ENCODE measurements around the gene RAP2C. TPM values are rescaled to one million over a fixed set of nuclear protein-coding genes. Genes with fewer than 3 reads are reported as not detected.

RAP2C gene
- total RNA-seq, 1 experiment from 2014 or later: 52.7 TPM

- Histone ChIP-seq H3K4ac (ENCODE audit: low read depth, low read length) (no peak overlapping the region), H2BK15ac (ENCODE audit: low read depth, low read length) (no peak overlapping the region), H4K5ac (ENCODE audit: insufficient read length, low read depth, low read length) (no peak overlapping the region), H3K23ac (ENCODE audit: insufficient read length, low read depth, low read length) (no peak overlapping the region), H3K4me1 (ENCODE audit: insufficient read depth, low read length) (no peaks in the 10 kb centered on the region), H4K20me1 (ENCODE audit: control insufficient read depth, insufficient read depth, insufficient read length) (no peaks in the 10 kb centered on the region), H3K56ac (ENCODE audit: insufficient read length, low read depth, low read length) (no peak overlapping the region), H4K8ac (replicated peaks; ENCODE audit: insufficient read length, low read depth, low read length) (no peak overlapping the region), H3K9me3 (ENCODE audit: control insufficient read depth, low read depth, low read length) (no peaks in the 10 kb centered on the region), H3K4me2 (ENCODE audit: insufficient read depth, insufficient read length, low read length) (no peak overlapping the region), H3T11ph (ENCODE audit: low read length) (no peak overlapping the region), H4K91ac (ENCODE audit: insufficient read length, low read depth, low read length) (no peak overlapping the region), H3K14ac (ENCODE audit: insufficient read depth, low read length) (no peak overlapping the region), H2BK120ac (ENCODE audit: low read depth, low read length, poor library complexity, severe bottlenecking) (no peak overlapping the region), H3K79me2 (ENCODE audit: insufficient read depth, low read length) (no peaks in the 10 kb centered on the region), H3K18ac (ENCODE audit: insufficient read length, low read depth, low read length) (no peak overlapping the region), H2BK12ac (ENCODE audit: insufficient read length, low read depth, low read length) (no peak overlapping the region), H2AFZ (ENCODE audit: low read length) (no peak overlapping the region), H3K27me3 (ENCODE audit: insufficient read depth, low read length) (no peaks in the 10 kb centered on the region), H3K27ac (ENCODE audit: insufficient read length, low read depth, low read length) (no peak overlapping the region), H2BK5ac (ENCODE audit: insufficient read length, low read length) (no peak overlapping the region), H3K79me1 (ENCODE audit: insufficient read depth, low read depth, low read length, poor library complexity, severe bottlenecking) (no peaks in the 10 kb centered on the region), H2BK20ac (ENCODE audit: low read depth, low read length, poor library complexity, severe bottlenecking) (no peak overlapping the region), H2AK5ac (ENCODE audit: insufficient read length, low read length) (no peak overlapping the region), H3K23me2 (ENCODE audit: insufficient read length, low read depth, low read length, poor library complexity, severe bottlenecking) (no peaks in the 10 kb centered on the region), H3K9ac (ENCODE audit: extremely low read depth, insufficient read length, low read length) (no peak overlapping the region)
- no peak for TF ChIP-seq CTCF (conservative IDR thresholded peaks at IDR 0.05)
- peaks cover 0 to 16% (median 6%) of the 10 kb centered on the region in 3 experiments; a peak in 5 of 7 replicates for H3K36me3 Mint-ChIP-seq (ENCODE audit: insufficient read depth in 1 of 3, low read depth in 3 of 3)
- H3K27me3 Mint-ChIP-seq (ENCODE audit: low read depth): no peaks in the 10 kb centered on the region; the same call in 1 of the 2 replicates
- no peak overlapping the region for H3K4me3 Mint-ChIP-seq
- no peaks in the 10 kb centered on the region for H3K4me1 Mint-ChIP-seq
- H3K27ac Mint-ChIP-seq: no peak overlapping the region
- no peak for DNase-seq
- peaks cover 12 to 14% of the 10 kb centered on the region in 2 experiments; a peak in 3 of 5 replicates for H3K9me3 Mint-ChIP-seq
- WGBS (ENCODE audit: extremely low coverage, insufficient read length, low lambda C conversion rate): no CpG with 5 or more reads among the region's 1 CpG
These were observed 27.3 kb downstream of the RAP2C start for GRCh38 chrX:132191938-132192337.
